C4-2B (cell line): ENCODE measurements around the gene STK11.

ENCODE experiments used
- CTCF ChIP-seq: fragments of 450-650 bp; conservative IDR thresholded peaks from 2 replicates; pipeline ENCODE4 v1.5.1; 2017; ENCODE audit warnings: mild to moderate bottlenecking
- ZFX ChIP-seq: fragments of 450-650 bp; IDR thresholded peaks from 2 replicates; pipeline ENCODE4 v1.6.1; 2017

DNA sequence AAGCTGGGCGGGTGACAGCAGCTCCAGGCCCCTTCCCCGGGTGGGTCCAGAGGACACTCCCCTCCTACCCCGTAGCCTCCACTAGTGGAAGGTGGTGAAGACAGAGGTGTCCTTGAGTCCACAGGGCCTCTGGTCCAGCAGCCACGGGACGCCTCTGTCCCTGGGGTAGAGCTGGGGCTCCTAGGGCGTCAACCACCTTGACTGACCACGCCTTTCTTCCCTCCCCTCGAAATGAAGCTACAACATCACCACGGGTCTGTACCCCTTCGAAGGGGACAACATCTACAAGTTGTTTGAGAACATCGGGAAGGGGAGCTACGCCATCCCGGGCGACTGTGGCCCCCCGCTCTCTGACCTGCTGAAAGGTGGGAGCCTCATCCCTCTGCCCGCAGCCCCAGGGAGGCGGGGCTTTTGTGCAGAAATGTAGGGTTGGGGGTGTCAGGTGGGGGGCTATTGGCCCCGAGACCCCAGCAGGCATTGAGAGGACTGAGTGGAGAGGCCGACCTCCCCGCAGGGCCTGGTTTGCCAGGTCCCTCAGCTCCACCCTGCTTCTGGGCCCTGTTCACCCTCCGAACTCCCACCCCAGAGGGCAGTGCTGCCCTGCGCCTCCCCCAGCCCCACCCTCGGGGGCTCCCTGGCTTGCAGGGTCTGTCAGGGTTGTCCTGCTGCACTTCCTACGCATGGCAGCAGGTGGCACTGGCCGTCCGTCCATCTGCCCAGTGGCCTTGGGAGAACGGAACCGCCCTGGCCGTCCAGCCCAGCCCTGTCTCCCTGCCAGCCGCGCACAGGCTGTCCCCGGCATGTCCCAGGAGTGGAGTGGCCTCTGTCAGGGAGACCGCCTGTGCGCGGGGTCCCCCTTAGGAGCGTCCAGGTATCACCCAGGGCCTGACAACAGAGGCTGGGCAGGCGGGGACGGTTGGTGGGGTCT, 15.7 kb downstream of the STK11 start:
- TF ChIP-seq CTCF (peak; percentile 74), ZFX (no peak)
